Activated naive CD4-positive, alpha-beta T cell treated with anti-CD3 and anti-CD28 coated beads, Interleukin-2, amount 50 U/mL, for 16 hours (primary cell): ENCODE results near the gene OR2A5.
"Not testable (repeated sequence)": the region's sequence is repeated elsewhere in the genome, so short reads cannot be mapped to it uniquely, and the experiment has no call there.

Experiments
- DNase-seq: peaks from one replicate; pipeline ENCODE4 v3.0.0-alpha.2; 2020

Gene OR2A5, protein sequence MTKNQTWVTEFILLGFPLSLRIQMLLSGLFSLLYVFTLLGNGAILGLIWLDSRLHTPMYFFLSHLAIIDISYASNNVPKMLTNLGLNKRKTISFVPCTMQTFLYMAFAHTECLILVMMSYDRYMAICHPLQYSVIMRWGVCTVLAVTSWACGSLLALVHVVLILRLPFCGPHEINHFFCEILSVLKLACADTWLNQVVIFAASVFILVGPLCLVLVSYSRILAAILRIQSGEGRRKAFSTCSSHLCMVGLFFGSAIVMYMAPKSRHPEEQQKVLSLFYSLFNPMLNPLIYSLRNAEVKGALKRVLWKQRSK

DNA sequence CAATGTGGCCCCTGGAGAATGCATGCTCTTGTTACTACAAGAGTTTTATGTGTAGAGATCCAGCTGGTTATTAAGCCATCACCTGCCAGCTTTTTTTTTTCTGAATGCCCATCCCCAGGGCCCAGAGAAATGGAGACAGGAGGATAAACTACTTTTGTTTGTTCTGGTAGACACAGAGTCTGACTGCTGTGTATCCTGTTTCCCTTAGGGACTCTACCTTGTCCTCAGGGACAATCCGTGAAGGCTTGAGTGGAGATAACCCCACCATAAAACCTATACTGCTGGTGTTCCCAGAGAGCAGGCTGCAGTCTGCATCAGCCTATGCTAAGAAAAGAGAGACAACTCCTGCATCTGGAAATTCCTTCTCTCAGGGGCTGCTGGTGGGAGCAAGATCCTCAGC is at the start of gene OR2A5:
Gene OR2A5, plus strand, starts transcription at position 301 of the 400 bp plus-strand sequence. CDS start 1,454 bp downstream, outside the sequence.
- DNase-seq = no peak

DNA sequence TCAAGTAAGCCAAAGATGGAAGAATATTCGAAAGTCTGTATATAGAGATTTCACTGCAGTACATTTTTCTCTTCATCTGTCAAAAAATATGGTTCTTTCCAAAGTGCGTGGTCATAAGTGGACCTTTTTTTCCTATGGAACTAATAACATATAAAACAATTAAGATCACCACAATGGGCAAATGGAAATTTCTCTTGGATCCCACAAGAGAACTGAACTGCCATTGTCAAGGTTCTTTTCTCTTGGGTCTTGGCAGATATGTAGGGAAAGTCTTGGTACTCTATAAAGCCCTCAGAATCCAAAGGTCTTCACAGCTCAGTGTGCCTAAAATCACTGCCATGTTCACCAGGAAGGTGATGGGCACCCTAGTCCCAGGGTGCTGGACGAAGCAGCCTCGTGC is 48.7 kb upstream of the OR2A5 start, which contains the start of gene OR6B1:
Gene OR6B1, plus strand, starts transcription at position 301 of the 400 bp plus-strand sequence. CDS start 3,677 bp downstream, outside the sequence.
- DNase-seq = no peak

DNA sequence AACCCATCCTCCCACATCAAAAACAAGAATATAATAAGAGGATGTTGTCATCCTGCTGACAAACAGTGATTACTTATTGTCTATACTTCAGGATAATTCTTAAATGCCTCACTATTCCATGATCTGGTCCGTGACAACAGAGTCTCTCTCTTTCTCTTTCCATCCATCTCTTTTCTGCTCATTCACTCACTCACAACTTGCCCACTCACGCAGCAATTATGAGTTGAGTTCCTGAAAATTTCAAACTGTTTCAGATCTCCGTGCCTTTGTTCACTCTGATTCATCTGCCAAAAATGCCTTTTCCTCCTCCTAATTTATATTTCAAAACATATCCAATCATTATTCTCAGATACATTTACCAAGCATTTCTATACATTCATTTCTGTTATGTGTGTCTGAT is 47.2 kb upstream of the OR2A5 start:
- DNase-seq = no peak

DNA sequence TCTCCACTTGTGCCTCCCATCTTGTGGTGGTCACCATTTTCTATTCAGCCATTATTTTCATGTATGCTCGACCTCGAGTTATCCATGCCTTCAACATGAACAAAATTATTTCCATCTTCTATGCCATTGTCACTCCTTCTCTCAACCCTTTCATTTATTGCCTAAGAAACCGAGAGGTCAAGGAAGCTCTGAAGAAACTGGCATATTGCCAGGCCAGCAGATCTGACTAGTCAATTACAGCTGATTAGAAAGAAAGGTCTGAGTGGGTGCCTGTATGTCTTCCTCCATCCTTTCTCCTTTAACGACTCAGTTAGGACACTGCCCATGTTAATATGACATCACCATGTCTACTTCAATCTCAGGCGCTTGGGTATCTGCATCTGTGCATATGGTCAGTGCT is 44.0 kb upstream of the OR2A5 start:
- DNase-seq = no peak

DNA sequence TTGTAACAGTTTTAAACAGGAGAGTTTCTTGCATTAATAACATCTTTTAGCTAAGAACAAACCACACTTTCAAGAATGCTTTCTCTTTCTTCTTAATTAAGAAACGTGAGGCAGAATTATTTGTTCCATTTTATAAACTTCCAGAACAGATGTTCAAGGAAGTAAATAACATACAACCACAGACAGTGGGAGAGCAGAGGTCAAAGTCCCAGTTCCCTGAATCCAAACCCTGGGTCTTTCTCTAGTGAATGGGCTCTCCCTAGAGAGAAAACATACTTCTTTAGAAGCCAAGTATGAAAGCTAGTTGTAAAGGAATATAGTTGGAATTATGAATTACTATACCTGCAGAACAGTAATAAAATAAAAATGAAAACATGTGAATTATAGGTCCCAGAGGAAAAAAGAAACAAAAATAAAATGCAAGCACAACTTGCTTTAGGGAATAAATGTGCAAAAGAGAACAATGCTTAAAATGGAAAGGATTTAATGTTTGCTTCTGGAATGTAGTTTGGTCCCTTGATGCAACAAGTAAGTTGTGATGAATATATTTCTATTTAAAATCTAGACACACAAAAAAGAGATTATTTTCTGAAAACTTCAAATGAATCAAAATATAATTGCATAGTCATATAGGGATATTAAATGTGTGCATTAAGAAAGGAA is 42.6 kb upstream of the OR2A5 start:
- DNase-seq = no peak

DNA sequence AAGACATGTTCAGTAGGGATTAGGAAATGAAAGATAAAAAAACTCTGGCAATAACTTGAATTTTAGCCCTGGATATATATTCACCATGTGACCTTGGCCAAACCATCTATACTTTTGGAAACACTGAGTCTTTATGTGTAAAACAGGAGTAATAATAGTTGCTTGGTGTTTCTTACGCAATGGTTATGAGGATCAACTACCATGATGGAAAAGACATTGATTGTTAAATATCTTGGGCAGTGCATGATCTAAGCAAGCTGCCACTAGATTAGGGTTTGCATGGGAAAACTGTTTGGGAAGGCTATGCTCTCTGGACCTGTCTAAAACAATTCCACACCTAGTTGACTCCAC is 42.1 kb upstream of the OR2A5 start:
- DNase-seq = no peak

DNA sequence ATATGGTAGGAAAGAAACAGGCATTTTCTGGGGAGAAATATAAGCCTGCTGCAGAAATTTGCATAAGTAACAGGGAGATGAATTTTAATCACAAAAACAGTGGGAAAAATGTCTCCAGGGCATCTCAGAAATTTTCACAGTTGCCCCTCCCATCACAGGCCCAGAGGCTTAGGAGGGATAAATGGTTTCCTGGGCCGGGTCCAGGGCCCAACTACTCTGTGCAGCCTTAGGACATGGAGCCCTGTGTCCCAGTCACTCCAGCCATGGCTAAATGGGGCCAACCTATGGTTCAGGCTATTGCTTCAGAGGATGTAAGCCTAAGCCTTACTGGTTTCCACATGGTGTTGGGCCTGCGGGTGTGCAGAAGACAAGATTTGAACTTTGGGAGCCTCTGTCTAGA is 39.4 kb upstream of the OR2A5 start:
- no peak for DNase-seq

DNA sequence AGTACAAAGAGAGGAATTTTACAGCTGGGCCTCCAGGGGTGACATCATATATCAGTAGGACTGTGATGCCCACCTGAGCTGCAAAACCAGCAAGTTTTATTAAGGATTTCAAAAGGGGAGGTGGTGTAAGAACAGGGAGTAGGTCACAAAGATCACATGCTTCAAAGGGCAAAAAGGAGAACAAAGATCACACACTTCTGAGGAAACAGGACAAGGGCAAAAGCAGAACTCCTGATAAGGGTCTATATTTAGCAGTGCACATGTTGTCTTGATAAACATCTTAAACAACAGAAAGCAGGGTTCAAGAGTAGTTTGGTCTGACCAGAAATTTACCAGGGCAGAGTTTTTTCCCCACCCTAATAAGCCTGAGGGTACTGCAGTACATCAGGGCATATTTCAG is 38.7 kb upstream of the OR2A5 start:
- DNase-seq = not testable (repeated sequence)

DNA sequence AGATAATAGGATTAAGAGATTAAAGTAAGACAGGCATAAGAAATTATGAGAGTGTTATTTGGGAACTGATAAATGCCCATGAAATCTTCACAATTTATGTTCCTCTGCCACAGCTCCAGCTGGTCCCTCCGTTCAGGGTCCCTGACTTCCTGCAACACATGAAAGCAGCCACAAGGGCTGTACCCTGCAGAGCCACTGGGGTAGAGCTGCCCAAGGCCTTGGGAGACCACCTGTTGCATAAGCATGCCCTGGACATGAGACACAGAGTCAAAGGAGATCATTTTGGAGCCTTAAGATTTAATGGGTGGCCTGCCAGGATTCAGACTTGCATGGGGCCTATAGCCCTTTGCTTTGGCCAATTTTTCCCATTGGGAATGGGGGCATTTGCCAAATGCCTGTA is 37.9 kb upstream of the OR2A5 start:
- DNase-seq = not testable (repeated sequence)

DNA sequence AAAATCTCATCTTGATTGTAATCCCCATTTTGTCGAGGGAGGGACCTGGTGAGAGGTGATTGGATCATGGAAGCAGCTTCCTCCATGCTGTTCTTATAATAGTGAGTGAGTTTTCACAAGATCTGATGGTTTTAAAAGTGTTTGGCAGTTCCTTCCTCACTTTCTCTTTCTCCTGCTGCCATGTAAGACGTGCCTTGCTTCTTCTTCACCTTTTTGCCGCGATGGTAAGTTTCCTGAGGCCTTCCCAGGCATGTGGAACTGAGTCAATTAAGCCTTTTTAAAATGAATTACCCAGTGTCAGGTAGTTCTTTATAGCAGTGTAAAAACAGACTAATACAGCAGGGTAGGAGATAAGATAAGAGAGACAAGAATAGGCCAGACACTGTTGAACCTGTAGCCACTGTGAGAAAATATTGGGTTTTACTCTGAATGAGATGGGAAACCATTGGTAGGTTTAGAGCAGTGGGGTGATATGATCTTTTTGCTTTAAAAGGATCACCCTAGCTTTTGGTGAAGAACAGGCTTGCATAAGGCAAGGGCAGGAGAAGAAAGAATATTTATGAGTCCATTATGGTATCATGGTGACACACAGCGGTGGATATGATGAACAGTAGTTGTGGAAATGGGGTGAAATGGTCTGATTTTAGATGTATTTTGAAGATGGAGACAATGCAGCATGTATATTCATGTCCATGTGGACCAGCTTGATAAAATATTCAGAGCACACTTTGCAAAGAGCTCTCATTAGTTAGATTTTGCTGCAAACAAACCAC is 37.1 kb upstream of the OR2A5 start:
- DNase-seq = no peak

DNA sequence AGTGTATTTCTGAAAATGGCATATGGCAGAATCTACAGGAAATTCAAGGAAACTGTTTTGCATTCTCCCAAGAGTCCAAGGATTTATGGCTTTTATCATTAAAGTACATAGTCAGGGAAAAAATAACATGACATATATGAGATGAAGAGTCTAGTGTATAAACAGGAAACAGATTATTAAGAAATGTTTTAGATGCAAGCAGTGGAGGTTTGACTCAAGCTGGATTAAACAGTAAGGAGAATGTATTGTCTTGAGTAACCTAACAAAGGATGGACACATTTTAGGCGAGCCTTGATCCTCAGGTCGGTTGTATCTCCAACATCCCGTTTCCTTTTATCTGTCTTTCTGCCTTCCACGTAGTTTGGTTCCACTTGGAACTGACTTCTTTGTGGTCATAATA is 30.7 kb upstream of the OR2A5 start:
- DNase-seq = no peak

DNA sequence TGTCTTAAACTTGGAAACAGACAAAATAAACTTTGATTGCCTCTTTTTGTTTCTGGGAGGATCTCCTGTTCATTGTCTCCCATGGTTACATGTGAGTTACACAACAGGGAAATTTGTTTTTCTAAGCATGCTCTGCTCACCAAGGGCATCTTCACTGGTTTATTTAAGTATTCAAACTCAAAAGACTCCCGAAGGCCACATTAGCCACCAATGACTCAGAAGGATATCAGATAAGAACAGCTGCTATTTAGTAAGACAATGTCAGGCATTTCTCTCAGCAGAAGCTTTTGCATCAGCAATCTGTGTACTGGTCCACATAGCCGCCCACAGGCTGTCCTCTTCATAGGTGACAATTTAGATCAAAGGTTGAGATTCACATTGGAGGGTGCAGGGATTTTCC is 29.3 kb upstream of the OR2A5 start:
- DNase-seq = no peak

DNA sequence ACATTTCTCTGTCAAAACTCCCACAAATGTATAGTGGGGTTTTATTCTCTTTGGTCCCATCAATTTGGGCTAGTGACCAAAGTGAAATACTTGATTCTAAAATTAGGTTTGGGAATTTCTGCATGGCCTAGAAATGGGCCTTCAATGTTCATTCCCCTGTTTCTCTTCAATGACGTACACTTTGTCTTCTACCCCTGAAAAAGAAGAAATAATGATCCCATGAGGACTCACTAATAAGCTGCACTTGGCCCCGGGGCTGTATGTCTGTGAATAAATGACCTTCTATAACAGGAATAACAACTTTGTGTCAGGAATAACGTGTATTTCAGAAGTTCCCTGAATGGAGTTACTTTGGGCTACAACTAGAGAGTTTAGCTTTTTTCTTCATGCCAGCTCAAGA is 28.4 kb upstream of the OR2A5 start:
- no peak for DNase-seq

DNA sequence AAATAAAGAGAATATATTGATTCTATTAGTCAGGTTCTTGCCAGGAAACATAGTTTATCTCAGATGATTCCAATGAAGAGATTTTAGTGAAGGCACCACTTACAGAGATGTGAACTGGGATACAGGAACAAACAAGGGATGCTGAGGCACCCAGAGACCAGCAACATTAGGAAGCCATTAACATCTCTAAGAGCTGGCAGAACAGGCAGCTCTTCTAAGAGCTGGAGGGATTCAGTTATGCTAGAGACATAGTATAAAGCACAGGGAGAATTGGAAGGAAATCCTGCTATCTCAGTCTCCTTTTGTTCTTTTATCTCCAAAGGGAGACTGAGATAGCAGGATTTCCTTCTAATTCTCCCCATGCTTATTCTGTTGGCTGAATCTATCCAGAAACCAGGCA is 26.6 kb upstream of the OR2A5 start:
- no peak for DNase-seq

DNA sequence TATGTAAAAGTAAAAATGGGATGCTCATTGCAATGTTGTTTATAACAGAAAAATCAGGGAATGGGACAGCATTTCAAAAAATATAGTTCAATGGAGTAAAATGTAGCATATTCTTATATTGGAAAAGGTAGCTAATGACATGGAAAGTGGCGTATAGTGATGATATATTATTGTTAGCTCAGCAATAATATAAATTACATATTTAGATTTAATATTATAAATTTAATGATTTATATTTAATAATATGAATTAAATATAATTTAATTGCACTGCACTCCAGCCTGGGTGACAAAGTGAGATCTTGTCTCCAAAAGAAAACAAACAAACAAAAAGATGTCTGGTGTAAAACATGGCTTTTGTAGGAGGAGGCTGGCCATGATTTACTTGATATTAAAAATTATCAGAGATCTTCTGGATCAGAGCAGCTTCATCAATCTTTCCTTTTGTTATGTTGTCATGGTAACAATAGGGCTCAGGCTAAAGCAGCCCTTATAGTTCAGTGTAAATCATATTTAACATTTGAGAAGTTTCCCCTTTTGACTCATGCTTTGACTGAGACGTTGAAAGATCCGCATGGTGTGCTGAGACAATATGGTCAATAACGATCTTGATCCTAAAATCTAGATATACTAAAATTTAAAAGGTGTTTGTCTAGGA is 25.4 kb upstream of the OR2A5 start:
- no peak for DNase-seq

DNA sequence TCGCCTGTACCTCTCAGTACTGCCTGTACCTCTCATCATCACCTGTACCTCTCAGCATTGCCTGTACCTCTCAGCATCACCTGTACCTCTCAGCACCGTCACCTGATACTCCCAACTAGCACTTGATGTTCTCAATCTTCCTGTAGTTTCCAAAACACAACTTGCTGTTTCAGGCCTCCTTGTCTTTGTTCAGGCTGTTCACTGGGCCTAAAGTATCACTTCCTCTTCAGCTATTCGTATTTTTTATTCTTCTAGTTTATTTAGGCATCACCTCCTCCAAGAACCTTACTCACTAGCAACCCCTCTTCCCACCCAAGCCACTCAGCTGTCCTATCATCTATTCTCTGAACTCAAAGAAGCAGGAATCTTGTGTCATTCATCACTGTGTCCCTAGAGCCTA is 24.5 kb upstream of the OR2A5 start:
- no peak for DNase-seq

DNA sequence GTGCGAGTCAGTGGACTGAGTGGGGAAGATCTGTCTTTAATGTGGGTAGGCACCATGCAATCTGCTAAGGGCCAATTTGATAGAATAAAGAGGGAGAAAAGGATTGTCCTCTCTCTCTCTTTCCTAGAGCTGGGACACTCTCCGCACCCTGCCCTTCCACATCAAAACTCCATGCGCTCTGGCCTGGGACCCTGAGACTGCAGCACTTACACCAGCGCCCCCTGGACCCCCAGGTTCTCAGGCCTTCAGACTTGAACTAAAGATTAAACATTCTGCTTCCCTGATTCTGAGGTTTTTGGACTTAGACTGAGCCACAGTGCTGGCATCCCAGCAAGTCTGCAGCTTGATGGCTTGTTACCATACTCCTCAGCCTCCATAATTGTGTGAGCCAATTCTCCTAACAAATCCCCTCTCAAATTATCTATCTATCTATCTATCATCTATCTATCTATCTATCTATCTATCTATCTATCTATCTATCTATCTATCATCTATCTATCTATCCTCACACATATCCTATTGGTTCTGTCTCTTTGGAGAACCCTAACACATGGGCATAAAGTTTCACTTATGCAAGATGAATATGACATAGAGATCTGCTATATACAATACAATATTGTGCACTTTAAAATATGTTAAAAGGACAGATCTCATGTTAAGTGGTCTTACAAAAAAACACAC is 22.4 kb upstream of the OR2A5 start:
- no peak for DNase-seq

DNA sequence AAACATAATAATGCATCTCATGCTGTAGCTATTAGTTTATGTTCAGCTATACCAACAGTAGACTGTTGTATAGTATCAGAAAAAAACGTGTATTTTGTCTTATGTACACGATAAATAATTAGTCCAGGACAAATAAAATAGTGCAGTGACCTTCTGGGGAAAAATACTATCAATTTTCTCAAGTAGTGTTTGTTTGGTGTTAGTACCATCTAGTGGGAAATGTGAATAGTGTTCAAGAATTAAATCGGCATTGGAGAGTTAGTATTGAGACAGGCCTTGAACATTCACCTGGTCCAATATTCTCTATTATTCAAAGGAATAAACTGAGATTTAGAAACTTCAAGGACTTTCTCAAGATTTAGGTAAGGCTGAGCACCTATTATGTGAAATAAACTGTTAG is 21.7 kb upstream of the OR2A5 start:
- DNase-seq = no peak

DNA sequence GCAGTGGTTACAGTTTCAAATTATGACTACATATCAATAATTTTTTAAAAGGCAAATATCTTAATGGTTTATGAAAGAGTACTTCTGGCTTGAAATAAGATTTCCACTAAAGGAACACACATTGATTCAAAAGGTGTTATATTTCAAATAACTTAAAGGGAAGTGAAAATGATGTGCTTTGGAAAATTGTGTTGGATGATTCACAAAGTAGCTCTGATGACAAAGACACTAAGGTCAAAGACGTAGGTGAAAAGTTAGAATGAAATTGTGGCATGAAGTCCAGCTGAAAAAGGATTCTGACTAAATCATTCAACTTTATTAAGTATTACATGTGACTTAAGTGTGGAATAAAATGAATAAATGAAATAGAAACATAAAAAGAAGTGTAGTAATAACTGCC is 20.8 kb upstream of the OR2A5 start:
- DNase-seq = no peak

DNA sequence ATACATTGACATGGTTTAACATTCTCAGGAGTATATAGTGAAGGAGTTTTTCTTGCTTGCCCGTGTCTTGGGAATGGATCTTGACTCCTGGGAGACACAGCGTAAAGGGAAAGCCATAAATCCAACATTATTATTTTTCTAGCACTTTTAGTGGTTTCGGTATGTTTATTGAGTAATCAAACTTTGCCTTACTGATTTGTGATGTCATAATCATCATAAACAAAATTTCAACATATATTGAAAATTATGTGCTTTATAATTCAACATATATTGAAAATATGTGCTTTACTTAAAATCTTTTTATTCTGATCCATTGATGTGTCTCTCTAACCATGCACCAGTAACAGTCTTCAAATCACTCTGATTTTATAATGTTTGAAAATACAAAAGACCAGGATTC is 20.2 kb upstream of the OR2A5 start:
- DNase-seq = no peak

DNA sequence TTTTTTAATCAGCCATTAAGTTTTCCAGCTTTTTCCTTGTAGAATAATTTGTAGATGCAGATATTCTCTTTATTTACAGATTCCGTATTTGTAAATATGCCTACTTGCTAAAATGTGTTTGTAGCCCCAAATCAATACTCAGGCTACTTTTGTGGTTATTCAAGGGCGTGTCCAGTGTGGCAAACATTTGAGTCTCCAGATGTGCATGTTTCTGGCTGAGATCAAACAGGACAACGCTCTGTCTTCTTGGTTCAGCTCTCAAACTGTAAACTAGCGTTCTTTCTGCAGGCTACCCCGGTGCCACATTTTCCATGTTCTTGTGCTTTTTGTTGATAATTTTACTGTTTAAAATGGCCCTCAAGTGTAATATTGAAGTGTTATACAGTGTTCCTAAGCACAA is 16.2 kb upstream of the OR2A5 start:
- DNase-seq = no peak

DNA sequence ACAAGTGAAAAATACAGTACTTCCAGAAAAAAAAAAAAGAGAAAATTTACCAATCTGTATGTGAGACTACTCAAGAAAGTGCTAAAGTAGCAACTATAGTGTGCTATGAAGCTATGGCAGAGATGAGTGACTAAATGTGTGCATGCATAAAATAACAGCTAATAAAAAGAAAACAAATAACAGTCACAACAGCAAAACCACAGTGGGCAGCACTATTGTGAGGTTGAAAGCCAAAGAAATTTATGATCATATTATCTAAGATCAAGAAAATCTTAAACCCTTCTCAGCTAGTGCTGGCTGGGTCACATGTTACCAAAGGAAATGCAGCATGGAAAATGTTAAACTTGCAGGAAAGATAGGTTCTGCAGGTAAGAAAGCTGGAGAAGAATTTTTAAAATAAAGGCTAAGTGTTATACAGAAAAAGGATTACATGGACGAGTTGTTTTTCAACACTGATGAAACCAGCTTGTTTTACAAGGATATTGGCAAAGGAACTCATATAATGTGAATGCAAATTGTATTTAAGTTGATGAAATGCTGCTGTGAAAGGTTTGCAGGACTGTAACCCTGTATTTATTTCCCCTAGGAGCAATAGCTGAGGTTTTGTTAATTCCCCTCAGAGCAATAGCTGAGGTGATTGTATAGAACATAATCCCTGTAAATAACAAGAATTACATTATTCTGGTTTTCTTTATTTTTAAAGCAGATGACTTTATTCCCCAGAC is 15.6 kb upstream of the OR2A5 start:
- no peak for DNase-seq
